ENCODE measurements around the gene BAIAP2.
"Not testable (repeated sequence)": the region's sequence is repeated elsewhere in the genome, so short reads cannot be mapped to it uniquely, and the experiment has no call there.

The BAIAP2 gene

DNA sequence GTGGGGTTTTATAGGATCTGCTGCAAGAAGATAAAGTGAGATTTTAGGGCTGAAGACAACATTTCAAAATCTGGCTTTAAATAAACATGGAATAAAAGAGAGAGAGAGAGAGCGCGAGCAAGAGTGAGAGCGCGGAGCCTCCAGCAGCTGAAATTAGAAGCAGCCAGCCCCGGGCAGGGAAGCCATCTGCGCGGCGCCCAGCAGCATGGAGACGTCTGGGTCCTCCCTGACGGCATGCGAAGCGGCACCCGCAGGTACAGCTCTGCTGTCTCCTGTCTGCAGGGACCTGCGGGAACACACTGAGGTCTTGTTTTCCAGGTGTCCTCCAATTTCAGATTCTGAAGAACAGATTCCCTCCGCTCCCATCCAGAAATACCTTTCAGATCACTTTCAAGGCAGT, 7.9 kb upstream of the BAIAP2 start:
- Histone ChIP-seq H3K9me3 (ENCODE audit: low read length) (no peaks in the 10 kb centered on the region), H3K4me3 (ENCODE audit: low read depth in 1 of 2, low read length in 2 of 2) (peak overlapping the region in 1 of 2 donors; percentile 54), H3K4me1 (ENCODE audit: insufficient read depth, low read length) (peaks cover 26% of the 10 kb centered on the region), H3K36me3 (ENCODE audit: insufficient read depth, low read length) (no peaks in the 10 kb centered on the region), H3K9ac (ENCODE audit: low read length) (no peak overlapping the region), H3K27me3 (ENCODE audit: control insufficient read depth in 1 of 2, insufficient read depth in 2 of 2, low read length in 2 of 2) (peaks cover 0 to 22% of the 10 kb centered on the region in 2 donors), H3K27ac (ENCODE audit: low read depth, low read length) (no peak overlapping the region)

DNA sequence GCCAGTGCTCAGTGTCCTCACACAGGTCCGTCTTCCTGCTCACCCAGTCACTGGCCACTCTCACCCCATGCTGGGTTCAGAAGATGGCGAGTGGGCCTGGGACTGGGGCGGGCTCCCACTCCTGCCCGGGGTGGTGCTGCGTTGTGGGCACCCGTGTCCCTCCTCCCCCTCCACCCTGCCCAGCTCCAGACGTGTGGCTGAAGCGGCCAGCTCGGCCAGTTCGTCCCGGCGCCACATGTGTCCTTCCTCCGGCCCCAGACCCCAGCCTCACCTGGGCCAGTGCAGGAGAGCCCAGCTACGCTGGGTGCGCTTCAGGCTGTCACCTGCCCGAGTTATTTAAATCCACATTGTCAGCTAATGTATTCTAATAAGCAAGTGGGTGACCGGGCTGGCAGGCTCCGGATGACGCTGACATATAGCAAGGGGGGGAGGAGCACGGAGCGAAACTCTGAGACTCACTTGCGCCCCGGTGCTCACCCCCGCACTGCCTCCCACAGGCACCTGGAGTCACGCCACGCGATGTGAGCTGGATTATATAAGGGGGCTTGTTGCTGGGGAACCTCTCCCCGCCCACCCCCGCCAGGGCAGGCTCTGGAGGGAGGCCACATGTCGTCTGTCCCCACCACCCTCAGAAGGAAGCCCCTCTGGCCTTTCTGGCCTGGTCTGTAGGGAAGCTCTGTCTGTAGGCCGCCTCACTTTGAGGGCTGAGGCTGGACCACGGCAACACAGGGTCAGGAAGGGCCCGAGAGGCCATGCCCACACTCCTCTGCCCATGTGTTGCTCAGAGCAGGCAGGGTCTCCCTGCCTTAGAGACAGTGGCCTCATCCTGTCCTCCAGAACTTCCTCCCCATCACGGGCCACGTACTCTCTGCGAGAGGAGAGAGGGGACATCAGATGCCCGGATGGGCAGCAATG, 7.1 kb upstream of the BAIAP2 start:
- no peaks in the 10 kb centered on the region for H3K9me3 ChIP-seq (ENCODE audit: low read length)
- peaks cover 0 to 22% of the 10 kb centered on the region in 2 donors for H3K27me3 ChIP-seq (ENCODE audit: control insufficient read depth in 1 of 2, insufficient read depth in 2 of 2, low read length in 2 of 2)
- peaks cover 26% of the 10 kb centered on the region for H3K4me1 ChIP-seq (ENCODE audit: insufficient read depth, low read length)
- H3K36me3 ChIP-seq (ENCODE audit: insufficient read depth, low read length): no peaks in the 10 kb centered on the region
- peak overlapping the region in 1 of 2 donors; percentile 54 for H3K4me3 ChIP-seq (ENCODE audit: low read depth in 1 of 2, low read length in 2 of 2)
- H3K9ac ChIP-seq (ENCODE audit: low read length): no peak overlapping the region
- no peak overlapping the region for H3K27ac ChIP-seq (ENCODE audit: low read depth, low read length)

DNA sequence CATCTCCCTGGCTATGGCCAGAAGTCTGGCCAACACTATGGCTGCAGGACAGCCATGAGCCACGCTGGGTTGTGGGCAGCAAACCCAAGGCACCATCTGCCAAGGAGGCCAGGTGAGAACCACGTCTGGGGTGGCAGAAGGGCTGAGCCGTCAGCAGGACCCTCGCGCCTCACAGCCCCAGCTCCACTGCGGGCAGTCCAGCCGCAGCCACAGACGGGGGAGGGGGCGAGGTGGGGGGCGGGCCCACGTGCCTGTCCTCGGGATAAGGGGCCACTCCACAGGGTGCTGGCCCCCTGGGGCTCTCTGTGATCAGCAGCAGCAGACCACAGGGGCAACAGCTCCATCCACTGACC, 6.5 kb upstream of the BAIAP2 start:
- peaks cover 27% of the 10 kb centered on the region for H3K4me1 ChIP-seq (ENCODE audit: insufficient read depth, low read length)
- H3K27ac ChIP-seq (ENCODE audit: low read depth, low read length): no peak overlapping the region
- no peaks in the 10 kb centered on the region for H3K36me3 ChIP-seq (ENCODE audit: insufficient read depth, low read length)
- peaks cover 0 to 22% of the 10 kb centered on the region in 2 donors for H3K27me3 ChIP-seq (ENCODE audit: control insufficient read depth in 1 of 2, insufficient read depth in 2 of 2, low read length in 2 of 2)
- no peaks in the 10 kb centered on the region for H3K9me3 ChIP-seq (ENCODE audit: low read length)
- H3K4me3 ChIP-seq (ENCODE audit: low read depth in 1 of 2, low read length in 2 of 2): no peak overlapping the region
- no peak overlapping the region for H3K9ac ChIP-seq (ENCODE audit: low read length)

DNA sequence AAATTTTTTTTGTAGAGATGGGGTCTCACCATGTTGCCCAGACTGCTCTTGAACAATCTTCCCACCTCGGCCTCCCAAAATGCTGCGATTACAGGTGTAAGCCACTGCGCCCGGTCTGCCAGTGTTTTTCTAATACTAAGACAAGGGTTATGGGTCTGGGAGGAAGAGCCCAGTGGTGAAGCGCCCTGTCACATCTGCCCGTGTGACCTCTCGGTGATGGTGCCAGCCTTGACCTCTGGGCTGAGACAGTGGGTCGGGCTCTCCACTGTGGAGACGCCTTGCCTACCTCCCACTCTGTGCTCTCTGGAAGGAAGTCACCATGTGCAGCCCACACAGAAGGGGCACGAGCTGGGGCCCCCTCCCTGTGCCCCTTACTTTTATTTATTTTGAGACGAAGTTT, 5.1 kb upstream of the BAIAP2 start:
- Histone ChIP-seq H3K4me3 (ENCODE audit: low read depth in 1 of 2, low read length in 2 of 2) (no peak overlapping the region), H3K9me3 (ENCODE audit: low read length) (no peaks in the 10 kb centered on the region), H3K4me1 (ENCODE audit: insufficient read depth, low read length) (peaks cover 33% of the 10 kb centered on the region), H3K9ac (ENCODE audit: low read length) (no peak overlapping the region), H3K27ac (ENCODE audit: low read depth, low read length) (no peak overlapping the region), H3K36me3 (ENCODE audit: insufficient read depth, low read length) (no peaks in the 10 kb centered on the region), H3K27me3 (ENCODE audit: control insufficient read depth in 1 of 2, insufficient read depth in 2 of 2, low read length in 2 of 2) (peaks cover 0 to 22% of the 10 kb centered on the region in 2 donors)

DNA sequence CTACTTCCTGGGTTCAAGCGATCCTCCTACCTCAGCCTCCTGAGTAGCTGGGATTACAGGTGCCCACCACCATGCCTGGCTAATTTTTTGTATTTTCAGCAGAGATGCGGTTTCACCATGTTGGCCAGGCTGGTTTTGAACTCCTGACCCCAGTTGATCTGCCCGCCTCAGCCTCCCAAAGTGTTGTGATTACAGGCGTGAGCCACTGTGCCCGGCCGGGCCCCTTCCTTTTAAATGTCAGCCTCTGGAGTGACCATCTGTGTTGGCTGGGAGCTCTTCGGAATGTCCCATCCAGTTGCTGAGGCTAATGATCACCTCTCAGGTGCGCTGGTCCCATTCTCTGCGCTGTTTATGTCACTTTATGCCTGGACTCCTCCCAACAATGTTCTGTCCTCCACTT, 4.6 kb upstream of the BAIAP2 start:
- H3K27ac ChIP-seq (ENCODE audit: low read depth, low read length); H3K4me3 ChIP-seq (ENCODE audit: low read depth in 1 of 2, low read length in 2 of 2); H3K36me3 ChIP-seq (ENCODE audit: insufficient read depth, low read length); H3K9ac ChIP-seq (ENCODE audit: low read length); H3K9me3 ChIP-seq (ENCODE audit: low read length): not testable (repeated sequence)
- peaks cover 0 to 22% of the 10 kb centered on the region in 2 donors for H3K27me3 ChIP-seq (ENCODE audit: control insufficient read depth in 1 of 2, insufficient read depth in 2 of 2, low read length in 2 of 2)
- peaks cover 33% of the 10 kb centered on the region for H3K4me1 ChIP-seq (ENCODE audit: insufficient read depth, low read length)

DNA sequence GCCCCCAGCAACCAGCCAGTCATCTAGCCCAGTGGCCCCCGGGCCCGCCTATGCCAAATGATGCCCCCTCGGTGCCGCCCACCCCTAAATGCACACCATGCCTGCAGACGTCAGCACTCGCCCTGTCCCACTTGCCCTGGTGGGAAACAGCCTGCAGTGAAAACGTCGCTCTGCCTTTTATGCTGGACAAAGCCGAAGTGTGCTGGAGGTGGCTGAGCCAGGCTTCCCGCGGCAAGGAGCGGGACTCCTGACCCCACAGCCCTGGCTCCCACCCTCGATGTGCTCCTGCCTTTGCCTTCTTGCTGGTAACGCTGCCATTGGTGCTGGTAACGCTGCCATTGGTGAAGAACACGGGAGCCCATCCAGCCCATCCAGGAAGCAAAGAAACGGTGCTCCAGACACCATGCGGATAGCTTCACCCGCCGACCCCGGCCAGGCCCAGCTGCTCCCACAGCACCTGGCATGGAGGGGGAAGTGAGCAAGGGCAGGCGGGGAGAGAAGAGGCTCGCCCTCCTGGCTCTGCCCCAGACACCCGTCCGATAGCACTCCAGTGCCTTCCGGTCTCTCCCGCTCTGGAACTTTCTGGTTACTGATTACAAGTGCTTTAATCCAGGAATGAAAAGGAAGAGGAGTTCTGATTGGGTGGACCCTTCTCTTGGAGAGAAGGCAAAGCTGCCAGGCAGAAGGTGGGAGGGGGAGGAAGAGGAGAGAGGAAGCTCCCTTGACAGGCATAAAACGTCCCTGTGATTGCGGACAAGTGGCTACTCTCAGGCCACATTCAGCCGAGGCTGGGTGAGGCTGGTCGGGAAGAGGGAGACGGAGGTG, 4.0 kb upstream of the BAIAP2 start:
- peaks cover 33% of the 10 kb centered on the region for H3K4me1 ChIP-seq (ENCODE audit: insufficient read depth, low read length)
- H3K9me3 ChIP-seq (ENCODE audit: low read length): no peaks in the 10 kb centered on the region
- no peaks in the 10 kb centered on the region for H3K36me3 ChIP-seq (ENCODE audit: insufficient read depth, low read length)
- peaks cover 0 to 20% of the 10 kb centered on the region in 2 donors for H3K27me3 ChIP-seq (ENCODE audit: control insufficient read depth in 1 of 2, insufficient read depth in 2 of 2, low read length in 2 of 2)
- H3K27ac ChIP-seq (ENCODE audit: low read depth, low read length): no peak overlapping the region
- H3K4me3 ChIP-seq (ENCODE audit: low read depth in 1 of 2, low read length in 2 of 2): no peak overlapping the region
- H3K9ac ChIP-seq (ENCODE audit: low read length): no peak overlapping the region

DNA sequence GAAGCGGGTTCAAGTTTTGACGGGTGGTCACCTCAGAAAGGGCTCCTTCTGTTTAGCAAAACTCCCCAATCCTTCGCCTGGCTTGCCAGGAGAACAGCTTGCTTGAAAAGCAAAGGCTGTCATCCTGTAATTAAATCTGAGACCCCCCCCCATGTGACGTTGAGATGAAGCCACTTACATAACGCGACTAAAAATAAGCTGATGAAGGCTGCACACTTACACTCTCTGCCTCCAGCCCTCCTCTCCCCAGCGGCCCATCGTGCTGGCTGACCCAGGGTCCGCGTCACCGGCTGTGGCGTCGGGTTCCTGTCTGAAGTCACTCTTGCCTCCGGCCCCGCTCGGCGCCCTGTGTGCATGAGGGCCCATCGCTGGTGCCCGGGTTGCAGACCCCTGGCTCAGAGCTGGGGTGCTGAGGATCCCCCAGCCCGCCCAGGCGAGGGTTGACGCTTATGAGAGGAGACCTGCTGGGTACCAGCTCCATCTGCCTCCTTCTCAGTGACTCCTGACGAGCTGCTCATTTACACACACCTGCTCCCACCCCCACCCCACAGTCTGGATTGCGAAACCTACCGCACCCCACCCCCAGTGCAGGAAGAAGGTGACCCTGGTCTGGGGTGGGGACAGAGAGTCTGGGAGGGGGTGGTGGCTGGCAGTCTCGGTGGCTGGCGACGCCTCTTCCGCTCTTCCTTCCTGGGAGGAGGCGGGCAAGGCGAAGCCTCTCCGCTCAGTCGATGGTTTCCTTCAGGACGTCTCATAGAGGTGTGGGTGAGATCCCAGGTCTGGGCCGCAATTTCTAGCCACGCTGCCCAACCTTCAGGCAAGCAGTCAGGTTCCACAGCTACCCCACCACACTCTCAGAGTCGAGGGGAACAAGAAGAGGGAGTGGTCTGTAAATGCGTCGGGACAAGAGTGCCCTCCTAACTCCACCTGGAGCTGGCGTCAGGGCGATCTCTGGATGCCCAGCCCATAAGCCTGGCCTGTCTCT, 3.1 kb upstream of the BAIAP2 start:
- Histone ChIP-seq H3K9me3 (ENCODE audit: low read length) (no peaks in the 10 kb centered on the region), H3K9ac (ENCODE audit: low read length) (no peak overlapping the region), H3K27ac (ENCODE audit: low read depth, low read length) (no peak overlapping the region), H3K36me3 (ENCODE audit: insufficient read depth, low read length) (no peaks in the 10 kb centered on the region), H3K4me1 (ENCODE audit: insufficient read depth, low read length) (peaks cover 34% of the 10 kb centered on the region), H3K4me3 (ENCODE audit: low read depth in 1 of 2, low read length in 2 of 2) (no peak overlapping the region), H3K27me3 (ENCODE audit: control insufficient read depth in 1 of 2, insufficient read depth in 2 of 2, low read length in 2 of 2) (peaks cover 0 to 18% of the 10 kb centered on the region in 2 donors)

DNA sequence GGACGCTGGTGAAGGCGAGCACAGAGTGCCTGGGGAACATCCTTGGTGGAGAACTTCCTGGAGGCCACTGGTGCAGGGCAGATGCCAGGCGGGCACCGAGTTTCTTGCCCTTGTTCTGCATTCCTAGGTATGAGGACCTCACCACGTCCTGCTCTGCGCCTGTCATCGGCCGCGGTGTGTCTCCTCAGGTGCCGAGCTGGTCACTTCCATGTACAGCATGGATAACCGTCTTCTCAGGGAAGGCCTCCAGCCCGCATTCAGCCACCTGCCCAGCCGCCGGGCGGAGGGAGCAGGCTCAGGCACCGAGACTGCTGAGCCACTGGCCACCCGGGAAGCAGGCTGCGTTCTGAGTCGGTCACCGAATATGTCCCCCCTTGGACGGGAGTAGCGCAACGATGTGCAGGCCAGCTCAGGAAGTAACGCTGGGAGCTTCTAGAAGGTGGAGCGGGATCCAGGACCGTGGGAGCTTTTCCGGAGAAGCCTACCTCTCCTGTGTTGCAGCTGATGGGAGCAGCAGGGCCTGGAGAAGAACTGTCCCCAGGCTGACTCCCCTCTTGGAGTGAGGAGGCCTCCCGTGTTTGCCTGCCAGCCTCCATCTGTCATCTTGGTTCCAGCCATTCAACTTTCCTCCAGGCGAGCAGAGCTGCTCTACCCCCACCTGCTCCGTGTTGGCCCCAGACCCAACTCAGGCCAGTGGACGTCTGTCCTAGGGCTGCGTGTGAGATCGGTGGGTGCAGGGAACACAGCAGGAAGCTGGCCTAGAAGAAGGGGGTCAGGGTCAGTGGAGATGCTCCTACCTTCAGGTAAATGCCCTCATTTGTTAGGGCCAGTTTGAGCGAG, 2.1 kb upstream of the BAIAP2 start:
- Histone ChIP-seq H3K36me3 (ENCODE audit: insufficient read depth, low read length) (no peaks in the 10 kb centered on the region), H3K9me3 (ENCODE audit: low read length) (no peaks in the 10 kb centered on the region), H3K4me1 (ENCODE audit: insufficient read depth, low read length) (peaks cover 34% of the 10 kb centered on the region), H3K9ac (ENCODE audit: low read length) (no peak overlapping the region), H3K27ac (ENCODE audit: low read depth, low read length) (no peak overlapping the region), H3K4me3 (ENCODE audit: low read depth in 1 of 2, low read length in 2 of 2) (no peak overlapping the region), H3K27me3 (ENCODE audit: control insufficient read depth in 1 of 2, insufficient read depth in 2 of 2, low read length in 2 of 2) (peaks cover 0 to 11% of the 10 kb centered on the region in 2 donors)

DNA sequence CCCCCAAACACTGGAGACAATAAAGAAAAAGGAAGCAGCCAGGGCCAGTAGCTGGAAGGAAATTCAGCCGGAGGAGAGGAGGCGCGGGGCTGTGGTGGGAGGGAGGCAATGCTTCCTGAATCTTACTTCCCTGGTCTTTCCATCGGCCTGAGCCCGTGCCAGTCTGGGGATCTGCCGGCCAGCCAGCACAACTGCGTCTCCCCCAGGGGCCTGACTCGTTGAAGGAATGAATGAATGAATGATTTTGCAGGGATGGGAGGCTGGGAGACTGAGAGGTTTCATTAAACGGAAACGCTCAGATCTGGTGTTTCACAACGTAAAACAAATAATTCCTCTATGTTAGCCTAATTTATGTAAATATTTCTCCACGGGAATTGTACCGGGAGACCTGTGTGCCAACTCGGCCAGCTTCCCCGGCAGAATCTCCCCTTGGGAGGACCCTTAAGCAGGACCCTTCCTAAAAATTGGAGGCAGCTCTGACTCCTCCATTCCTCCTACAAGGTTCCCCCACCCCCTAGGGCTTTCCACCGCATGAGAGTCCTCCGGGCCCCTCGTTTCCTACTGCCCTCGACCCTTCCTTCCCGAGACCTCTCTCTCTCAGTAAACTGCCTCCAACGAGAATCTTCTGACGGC, 1.3 kb upstream of the BAIAP2 start:
- no peak overlapping the region for H3K9ac ChIP-seq (ENCODE audit: low read length)
- H3K4me1 ChIP-seq (ENCODE audit: insufficient read depth, low read length): peaks cover 37% of the 10 kb centered on the region
- peak overlapping the region; percentile 40 to 68 for H3K4me3 ChIP-seq (ENCODE audit: low read depth in 1 of 2, low read length in 2 of 2)
- H3K27ac ChIP-seq (ENCODE audit: low read depth, low read length): peak overlapping the region; percentile 34
- peaks cover 0 to 3% of the 10 kb centered on the region in 2 donors for H3K27me3 ChIP-seq (ENCODE audit: control insufficient read depth in 1 of 2, insufficient read depth in 2 of 2, low read length in 2 of 2)
- no peaks in the 10 kb centered on the region for H3K9me3 ChIP-seq (ENCODE audit: low read length)
- no peaks in the 10 kb centered on the region for H3K36me3 ChIP-seq (ENCODE audit: insufficient read depth, low read length)

DNA sequence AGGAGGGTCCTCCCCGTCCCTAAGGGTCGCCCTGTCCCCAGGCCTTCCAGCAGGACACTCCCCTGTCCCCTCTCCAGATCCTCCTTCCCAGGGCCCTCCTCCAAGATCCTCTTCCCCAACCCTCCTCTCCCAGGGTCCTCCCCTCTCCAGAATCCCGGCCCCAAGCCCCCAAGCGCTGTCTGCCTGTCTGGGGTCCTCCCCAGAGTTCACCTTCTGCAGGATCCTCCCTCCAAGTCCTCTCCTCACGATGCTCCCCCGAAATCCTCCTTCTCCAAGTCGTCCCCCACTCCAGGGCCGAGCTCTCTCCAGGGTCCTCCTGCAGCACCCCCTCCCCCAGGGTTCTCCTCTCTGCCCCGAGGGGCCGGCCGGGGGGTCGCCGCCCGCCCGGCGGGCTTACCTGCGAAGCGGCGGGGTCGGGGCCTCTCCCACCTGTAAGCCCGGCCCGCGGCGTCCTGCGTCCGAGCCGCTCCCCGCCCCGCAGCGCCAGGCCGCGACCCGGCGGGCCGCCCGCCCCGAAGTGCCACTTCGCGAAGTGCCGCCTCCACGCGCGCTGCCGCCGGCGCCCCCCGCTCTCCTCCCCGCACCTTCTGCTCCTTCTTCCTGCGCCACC, 678 bp upstream of the BAIAP2 start:
- no peaks in the 10 kb centered on the region for H3K36me3 ChIP-seq (ENCODE audit: insufficient read depth, low read length)
- H3K9me3 ChIP-seq (ENCODE audit: low read length): no peaks in the 10 kb centered on the region
- peaks cover 43% of the 10 kb centered on the region for H3K4me1 ChIP-seq (ENCODE audit: insufficient read depth, low read length)
- H3K27me3 ChIP-seq (ENCODE audit: control insufficient read depth in 1 of 2, insufficient read depth in 2 of 2, low read length in 2 of 2): no peaks in the 10 kb centered on the region
- peak overlapping the region; percentile 40 to 68 for H3K4me3 ChIP-seq (ENCODE audit: low read depth in 1 of 2, low read length in 2 of 2)
- no peak overlapping the region for H3K9ac ChIP-seq (ENCODE audit: low read length)
- no peak overlapping the region for H3K27ac ChIP-seq (ENCODE audit: low read depth, low read length)
